Measurements from ENCODE around the gene CRYBA1. TPM values are rescaled to one million over a fixed set of nuclear protein-coding genes. Genes with fewer than 3 reads are reported as not detected.

CRYBA1 gene
- total RNA-seq, 3 donors from 2014 or later = not detected

GRCh38 chr17:29240968-29241963 is 5.4 kb upstream of the CRYBA1 start:
- peak in 1 of 3 donors; percentile 21 for DNase-seq
- no peaks in the 10 kb centered on the region for H3K4me1 ChIP-seq (ENCODE audit: low read depth)
- ATAC-seq = peak; percentile 68
- TF ChIP-seq CTCF (IDR thresholded peaks at IDR 0.05) = no peak
- no peak overlapping the region for H3K4me3 ChIP-seq
- intact Hi-C loops (cut with DNase I, micrococcal nuclease) = no loop called here
- no peaks in the 10 kb centered on the region for H3K9me3 ChIP-seq
- H3K36me3 ChIP-seq (ENCODE audit: low read depth) = no peaks in the 10 kb centered on the region

- Histone ChIP-seq H3K36me3 (ENCODE audit: low read depth) (no peaks in the 10 kb centered on the region), H3K9me3 (no peaks in the 10 kb centered on the region), H3K4me1 (ENCODE audit: low read depth) (no peaks in the 10 kb centered on the region), H3K4me3 (no peak overlapping the region)
- TF ChIP-seq CTCF (IDR thresholded peaks at IDR 0.05) = no peak
- no peak for ATAC-seq
- DNase-seq = no peak
- intact Hi-C loops (cut with DNase I, micrococcal nuclease) = no loop called here
Observed at GRCh38 chr17:29242051-29242450, 4.6 kb upstream of the CRYBA1 start.

DNA sequence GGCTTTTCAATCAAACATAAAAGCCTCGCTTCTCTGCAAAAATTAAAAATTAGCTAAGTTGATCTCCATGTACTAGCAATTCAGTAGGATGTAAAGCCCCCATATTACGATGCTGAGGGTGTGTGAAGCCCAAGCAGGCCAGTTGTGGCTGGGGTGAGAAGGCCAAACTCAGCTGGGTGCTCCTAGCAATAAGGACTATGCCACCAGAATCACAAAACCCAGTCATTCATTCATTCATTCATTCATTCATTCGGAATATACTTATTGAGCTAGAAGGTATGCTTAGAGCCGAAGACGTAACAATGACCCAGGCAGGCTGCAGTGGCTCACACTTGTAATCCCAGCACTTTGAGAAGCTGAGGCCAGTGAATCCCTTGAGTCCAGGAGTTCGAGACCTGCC is 3.9 kb upstream of the CRYBA1 start:
- no peaks in the 10 kb centered on the region for H3K4me1 ChIP-seq (ENCODE audit: low read depth)
- no peak for TF ChIP-seq CTCF (IDR thresholded peaks at IDR 0.05)
- ATAC-seq (no peak), DNase-seq (no peak)
- H3K36me3 ChIP-seq (ENCODE audit: low read depth) = no peaks in the 10 kb centered on the region
- no peak overlapping the region for H3K4me3 ChIP-seq
- intact Hi-C loops (cut with DNase I, micrococcal nuclease) = no loop called here
- H3K9me3 ChIP-seq = no peaks in the 10 kb centered on the region

- no peaks in the 10 kb centered on the region for H3K9me3 ChIP-seq
- no peak for ATAC-seq
- no peak overlapping the region for H3K4me3 ChIP-seq
- no peak for TF ChIP-seq CTCF (IDR thresholded peaks at IDR 0.05)
- intact Hi-C loops (cut with DNase I, micrococcal nuclease) = no loop called here
- DNase-seq = no peak
- H3K4me1 ChIP-seq (ENCODE audit: low read depth) = no peaks in the 10 kb centered on the region
- H3K36me3 ChIP-seq (ENCODE audit: low read depth) = no peaks in the 10 kb centered on the region
Observed at GRCh38 chr17:29243792-29244191, 2.9 kb upstream of the CRYBA1 start.

DNA sequence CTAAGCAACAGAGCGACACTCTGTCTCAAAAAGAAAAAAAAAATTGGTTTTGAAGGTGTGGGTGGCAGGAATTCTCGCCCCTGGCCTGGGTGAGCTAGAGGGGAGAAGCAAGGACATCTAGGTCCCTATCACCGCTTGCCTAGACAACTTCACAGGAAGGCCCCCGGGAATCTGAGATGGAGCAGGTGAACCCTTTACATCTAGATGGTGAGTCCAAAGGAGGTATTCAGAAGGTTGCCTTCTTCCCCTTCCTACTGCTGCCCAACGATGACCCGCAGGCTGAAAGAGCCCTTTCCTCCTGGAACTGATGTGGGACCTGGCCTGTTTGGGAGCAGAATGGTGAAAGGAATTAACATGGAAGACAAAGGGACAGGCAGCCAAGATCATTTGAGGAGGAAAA is 1.3 kb upstream of the CRYBA1 start:
- ATAC-seq = no peak
- no peaks in the 10 kb centered on the region for H3K9me3 ChIP-seq
- H3K4me3 ChIP-seq = no peak overlapping the region
- no peaks in the 10 kb centered on the region for H3K36me3 ChIP-seq (ENCODE audit: low read depth)
- DNase-seq = no peak
- TF ChIP-seq CTCF (IDR thresholded peaks at IDR 0.05) = no peak
- intact Hi-C loops (cut with DNase I, micrococcal nuclease) = no loop called here
- no peaks in the 10 kb centered on the region for H3K4me1 ChIP-seq (ENCODE audit: low read depth)

Measured in mucosa of descending colon (tissue), 3 donors.